ENCODE results near the gene AUP1. TPM values are rescaled to one million over a fixed set of nuclear protein-coding genes. Genes with fewer than 3 reads are reported as not detected.
"Not testable (repeated sequence)": the region's sequence is repeated elsewhere in the genome, so short reads cannot be mapped to it uniquely, and the experiment has no call there.

Gene AUP1
- total RNA-seq, 1 donor from 2014 or later, result 138 TPM

DNA sequence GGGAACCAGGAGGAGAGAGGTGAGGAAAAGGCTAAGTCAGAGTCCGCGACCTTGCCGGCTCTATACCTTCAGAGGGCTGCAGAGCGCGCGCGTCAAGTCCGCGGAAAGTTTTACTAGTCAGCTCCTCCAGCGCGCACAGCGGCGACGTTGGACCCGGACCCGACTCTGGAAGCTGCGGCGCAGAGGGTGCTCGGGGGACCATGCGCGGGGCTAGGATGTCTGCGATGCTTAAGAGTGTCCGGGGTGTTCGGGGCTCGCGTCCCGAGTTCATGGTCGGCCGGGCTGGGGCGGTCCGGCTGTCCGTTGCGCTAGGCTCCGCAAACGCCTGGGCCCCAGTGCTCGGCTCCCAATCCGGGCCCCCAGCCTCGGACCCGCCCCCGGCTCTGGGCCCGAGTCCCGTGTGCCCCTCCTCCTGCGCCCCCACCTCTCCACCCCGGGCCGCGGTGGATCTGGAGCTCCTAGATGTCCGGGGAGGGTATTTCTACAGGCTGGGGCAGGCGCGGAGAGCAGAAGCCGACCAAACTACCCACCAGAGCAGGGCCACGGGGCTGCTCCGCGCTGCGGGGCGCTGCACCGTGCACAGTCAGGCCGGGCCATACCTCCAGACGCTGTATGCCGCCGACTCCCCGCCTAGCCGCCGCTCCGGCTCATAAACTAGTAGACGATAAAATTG, 30.1 kb downstream of the AUP1 start, which contains the start of gene LBX2:
TSS of gene LBX2 (minus strand) at position 337 of the 673 bp plus-strand sequence. CDS start at position 271, 66 bp downstream.
- DNase-seq (ENCODE audit: low read depth in 2 of 2), result peak in 1 of 2 donors; percentile 18

DNA sequence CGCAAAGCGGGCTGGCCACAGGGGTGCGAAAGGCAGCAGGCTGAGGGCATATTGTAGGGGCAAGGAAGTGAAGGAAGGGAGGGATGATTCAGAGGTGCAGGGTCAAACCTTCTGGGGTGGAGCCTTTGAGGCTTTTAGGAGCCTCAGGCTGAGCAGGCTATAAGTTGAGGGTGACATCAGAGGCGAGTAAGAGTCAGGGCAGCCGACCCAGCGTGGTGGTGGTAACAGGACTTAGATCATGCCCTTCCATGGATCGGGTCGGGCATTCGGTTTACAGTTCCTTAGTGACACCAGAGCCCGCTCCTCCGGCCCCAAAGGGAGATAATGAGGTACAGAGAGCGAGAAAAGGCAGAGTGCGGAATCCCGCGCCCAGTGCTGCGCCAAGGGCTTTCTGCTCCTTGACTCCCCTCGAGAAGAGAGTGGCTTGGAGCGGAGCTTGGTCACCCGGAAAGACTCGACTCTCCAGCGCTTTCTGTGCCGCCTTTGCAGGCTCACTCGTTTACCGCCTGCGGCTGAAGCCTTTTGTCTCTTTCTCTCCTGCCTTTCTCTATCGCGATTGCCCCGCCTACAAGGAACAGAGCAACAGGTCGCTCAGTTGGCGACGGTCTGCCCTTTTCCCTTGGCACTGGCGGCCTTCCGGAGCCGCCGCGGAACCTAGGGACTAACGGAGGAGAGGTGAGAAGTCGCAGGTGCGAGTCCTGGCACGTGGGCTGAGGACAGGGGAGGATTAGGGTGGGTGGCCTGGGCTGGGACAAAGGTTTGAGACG, 30.8 kb downstream of the AUP1 start:
- peak in 1 of 2 donors; percentile 20 for DNase-seq (ENCODE audit: low read depth in 2 of 2)

DNA sequence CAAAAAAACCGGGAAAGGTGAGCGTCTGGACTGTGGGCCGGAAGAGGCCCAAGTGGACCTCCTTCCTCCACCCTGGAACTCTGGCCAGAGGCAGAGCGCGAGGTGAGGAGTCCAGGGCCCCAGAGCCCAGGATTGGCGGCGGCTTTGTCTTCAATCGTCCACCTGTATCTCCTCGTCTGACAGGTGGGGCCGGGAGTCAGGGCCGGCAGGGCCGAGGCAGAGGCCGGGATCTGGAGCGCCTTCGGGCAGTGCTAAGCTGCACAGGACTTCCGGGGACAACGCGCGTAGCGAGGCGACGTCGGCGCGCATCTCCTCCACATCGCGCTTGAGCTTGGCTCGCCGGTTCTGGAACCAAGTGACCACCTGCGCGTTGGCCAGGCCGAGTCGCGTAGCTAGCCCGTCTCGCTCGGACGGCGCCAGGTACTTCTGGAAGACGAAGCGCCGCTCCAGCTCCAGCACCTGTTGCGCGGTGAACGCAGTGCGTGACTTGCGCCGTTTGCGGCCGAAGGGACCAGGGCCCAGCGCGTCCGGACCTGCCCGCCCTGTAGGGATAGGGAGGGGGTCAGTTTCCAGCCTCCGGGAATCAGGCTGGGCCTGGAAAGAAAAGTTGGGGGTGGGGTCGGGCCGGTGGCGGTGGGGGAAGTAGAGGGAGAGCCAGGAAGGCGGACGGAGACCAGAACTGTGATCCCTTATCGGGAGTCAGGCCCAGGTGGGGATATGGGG, 31.6 kb downstream of the AUP1 start:
- peak in 1 of 2 donors; percentile 11 for DNase-seq (ENCODE audit: low read depth in 2 of 2)

DNA sequence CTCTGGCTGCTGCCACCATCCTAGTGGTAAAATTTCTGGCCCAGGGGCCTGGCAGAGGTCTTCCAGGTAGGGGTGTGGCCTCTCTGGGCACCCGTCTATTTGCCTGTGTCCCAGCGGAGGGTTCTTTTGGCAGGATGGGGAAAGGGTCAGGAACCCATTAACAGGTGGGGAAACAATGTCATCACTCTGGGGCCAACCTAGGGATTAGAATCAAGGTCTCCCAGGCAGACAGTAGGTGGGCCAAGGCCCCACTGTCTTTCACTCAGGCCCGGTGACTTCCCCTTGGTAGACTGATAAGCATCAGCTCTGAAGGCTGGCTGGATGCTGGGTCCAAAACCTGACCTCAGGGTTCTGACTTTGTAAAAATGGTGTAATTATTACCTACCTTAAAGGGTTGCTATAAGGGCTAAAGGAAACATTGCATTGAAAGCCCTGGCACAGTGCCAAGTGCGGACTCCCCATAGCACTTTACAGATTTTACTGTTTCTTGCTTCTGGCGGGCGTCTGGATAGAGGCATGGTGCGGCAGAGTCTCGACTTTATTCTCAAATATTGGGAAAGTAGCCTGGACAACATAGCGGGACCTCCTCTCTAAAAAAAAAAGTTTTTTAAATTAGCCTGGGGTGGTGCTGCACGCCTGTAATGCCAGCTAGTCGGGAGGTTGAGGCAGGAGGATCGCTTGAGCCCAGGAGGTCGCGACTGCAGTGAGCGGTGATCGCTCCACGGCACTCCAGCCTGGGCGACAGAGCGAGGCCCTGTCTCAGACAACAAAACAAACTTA, 32.3 kb downstream of the AUP1 start:
- DNase-seq (ENCODE audit: low read depth in 2 of 2), result no peak

DNA sequence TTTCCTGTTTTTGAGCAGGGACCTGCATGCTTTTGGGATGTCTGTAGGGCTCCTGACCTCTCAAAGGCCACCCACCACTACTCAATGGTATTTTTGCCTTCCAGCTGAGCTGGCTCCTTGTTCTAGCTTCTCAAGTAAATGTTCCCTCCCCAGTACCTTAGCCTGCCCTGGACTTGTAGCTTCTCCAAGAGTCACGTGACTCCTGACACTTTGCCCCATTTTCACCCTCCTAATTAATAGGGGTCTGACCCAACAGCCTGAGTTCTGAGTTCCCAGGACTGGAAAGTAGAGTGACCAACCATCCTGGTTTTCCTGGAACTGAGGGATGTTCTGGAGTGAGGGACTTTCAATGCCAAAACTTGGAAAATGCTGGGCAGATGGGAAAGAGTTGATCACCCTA, 34.1 kb downstream of the AUP1 start:
- no peak for DNase-seq (ENCODE audit: low read depth in 2 of 2)

DNA sequence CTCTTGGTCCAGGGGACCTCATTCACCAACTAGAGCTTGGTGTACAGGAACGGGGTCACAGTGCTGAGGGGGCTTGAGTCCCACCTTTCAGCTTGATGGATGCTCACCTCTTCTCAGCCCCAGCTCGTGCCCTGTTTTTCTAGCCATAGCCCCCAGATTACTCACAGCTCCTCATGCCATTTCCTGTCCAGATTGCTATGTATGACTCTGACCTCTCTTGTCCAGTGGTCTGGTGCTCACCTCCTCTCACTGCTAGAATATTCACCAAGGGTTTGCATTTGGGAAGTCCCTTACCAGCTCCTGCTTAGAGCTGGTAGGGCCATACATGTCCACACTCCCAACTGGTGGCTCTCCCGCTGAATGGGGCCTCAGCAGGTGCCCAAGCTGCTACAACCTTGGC, 36.0 kb downstream of the AUP1 start:
- no peak for DNase-seq (ENCODE audit: low read depth in 2 of 2)

DNA sequence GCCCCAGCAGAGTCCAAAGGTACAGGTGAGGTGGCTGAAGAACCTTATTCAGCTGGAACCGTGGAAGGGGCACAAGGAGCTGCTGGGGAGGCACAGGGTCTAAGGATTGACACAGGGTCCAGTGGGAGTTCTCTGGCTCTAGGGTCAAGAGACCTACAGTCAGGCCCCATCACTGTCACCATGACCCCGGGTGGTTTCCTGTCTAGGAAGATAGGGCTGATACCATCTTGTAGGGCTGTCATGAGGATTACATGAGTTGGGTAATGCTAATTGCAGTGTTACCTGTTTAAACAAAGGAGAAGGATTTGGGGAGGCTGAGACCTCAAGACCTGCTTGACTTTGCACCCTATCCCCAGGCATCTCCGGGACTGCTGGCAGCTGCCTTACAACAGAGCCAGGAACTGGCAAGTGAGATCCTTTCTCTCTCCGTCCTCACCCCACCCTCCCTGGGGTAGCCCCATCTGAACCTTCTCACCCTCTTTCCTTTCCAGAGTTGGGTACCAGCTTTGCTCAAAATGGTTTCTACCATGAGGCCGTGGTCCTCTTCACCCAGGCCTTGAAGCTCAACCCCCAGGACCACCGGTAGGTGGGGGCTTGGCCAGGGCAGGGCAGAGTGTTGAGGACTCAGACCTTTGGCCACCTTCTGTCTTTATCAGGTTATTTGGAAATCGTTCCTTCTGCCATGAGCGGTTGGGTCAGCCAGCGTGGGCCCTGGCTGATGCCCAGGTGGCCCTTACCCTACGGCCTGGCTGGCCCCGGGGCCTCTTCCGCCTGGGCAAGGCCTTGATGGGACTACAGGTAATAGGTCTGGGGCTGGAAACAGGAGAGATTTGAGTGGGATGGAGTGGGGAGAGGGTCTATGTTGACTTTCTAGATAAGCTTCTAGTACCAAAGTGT, 37.6 kb downstream of the AUP1 start:
- DNase-seq (ENCODE audit: low read depth in 2 of 2), result no peak

DNA sequence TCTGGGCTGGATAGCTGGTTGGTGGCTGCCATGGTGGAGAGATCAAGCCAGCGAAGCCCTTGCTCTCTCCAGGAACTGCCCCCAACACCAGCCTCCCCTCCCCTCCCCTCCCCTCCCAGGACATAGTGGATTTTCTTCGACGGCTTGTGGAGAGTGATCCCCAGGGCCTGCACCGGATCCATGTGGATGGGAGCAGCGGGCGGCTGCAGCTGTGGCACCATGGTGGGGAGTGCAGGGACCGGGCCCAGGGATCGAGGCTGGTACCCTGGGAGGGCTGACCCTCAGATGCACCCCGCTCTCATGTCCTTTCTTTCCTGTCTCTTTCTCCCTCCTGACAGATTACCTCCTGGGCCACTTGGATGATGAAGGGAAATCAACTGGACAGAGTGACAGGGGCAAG, 39.6 kb downstream of the AUP1 start:
- DNase-seq (ENCODE audit: low read depth in 2 of 2), result no peak

DNA sequence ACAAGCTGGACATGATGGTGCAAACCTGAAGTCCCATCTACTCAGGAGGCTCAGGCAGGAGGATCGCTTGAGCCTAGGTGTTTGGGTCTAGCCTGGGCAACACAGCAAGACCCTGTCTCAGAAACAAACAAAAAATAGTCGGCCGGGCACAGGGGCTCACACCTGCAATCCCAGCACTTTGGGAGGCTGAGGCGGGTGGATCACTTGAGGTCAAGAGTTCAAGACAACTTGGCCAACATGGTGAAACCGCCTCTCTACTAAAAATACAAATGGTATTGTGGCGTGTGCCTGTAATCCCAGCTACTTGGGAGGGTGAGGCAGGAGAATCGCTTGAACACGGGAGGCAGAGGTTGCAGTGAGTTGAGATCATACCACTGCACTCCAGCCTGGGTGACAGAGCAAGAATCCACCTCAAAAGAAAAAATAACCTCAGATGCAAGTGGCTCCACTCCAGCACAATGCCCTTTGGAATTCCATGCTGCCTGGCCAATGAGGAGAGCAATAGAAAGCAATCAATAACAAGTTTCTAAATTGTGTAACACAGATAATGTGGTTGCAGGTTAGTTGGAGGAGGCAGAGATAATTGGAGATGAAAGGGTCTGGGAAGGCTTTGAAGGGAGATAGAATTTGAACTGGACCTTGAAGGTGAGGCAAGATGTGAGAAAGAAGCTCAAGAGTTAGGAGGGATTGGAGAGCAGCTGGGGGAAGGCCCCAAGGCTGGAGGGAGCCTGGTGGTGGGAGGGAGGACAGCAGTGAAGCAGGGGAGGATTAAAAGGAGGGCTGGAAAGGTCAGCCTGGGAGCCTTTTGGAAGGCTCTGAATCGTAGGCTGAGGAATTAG, 40.6 kb downstream of the AUP1 start:
- DNase-seq (ENCODE audit: low read depth in 2 of 2), result no peak

DNA sequence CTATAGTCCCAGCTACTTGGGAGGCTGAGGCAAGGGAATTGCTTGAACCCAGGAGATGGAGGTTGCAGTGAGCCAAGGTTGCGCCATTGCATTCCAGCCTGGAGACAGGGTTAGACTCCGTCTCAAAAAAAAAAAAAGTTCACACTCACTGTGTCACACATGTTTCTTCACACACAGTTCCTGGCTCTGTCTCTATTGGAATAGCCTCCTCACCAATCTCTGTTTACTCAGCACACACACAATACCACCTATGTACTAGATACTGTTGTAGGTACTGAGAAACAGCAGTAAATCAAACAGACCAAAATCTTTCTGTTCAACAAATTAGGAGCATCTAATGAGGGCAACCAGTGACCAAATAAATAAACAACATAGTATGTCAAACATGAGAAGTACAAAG, 43.4 kb downstream of the AUP1 start:
- no peak for DNase-seq (ENCODE audit: low read depth in 2 of 2)

DNA sequence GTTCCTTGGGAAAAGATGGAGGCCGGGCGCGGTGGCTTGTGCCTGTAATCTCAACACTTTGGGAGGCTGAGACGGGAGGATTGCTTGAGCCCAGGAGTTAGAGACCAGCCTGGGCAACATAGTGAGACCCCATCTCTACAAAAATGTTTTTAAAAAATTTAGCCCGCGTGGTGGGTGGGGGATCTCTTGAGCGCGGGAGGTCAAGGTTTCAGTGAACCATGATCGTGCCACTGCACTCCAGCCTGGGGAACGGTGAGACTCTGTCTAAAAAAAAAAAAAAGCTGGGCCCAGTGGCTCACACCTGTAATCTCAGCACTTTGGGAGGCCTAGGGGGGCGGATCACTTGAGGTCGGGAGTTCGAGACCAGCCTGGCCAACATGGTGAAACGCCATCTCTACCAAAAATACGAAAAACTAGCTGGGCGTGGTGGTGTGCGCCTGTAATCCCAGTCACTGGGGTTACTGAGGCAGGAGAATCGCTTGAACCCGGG, 45.8 kb downstream of the AUP1 start:
- not testable (repeated sequence) for DNase-seq (ENCODE audit: low read depth in 2 of 2)

DNA sequence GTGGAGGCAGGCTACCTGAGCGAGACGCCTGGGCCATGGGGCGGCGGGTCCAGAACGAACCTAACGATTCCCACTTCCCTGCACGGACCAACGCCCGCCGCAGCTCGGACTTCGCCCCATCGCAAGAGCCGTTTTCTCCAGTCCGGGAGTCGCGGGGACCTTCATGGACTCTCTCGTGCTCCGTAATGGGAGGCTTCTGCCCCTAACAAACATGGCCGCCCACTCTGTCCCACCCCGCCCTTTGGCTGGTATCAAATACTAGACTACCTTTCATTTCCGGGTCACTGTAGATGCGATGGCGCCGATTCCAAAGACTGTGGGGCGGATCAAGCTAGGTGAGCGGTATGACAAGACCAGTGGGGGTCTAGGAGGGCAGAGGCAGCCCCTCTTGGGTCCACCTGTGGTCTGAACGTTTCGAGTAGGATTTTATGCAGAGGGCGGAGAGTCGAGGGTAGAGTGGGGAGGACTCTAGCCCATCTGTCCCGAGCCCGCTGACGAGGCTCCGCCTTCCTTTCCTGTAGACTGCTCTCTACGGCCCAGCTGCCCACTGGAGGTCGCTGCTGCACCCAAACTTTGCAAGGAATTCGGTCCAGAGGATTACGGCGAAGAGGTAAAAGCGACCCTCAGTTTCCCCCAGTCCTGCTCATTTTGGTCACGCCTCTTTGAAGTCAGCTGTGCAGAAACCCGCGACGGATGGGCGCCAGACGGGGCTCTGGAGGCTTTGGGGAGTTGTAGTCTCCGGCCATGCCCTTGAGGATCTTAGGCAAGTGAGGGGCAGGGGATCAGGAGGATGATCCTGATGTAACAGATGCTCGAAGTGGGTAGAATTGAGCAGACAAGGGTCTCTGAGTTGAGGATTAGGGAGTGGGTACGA, 46.5 kb downstream of the AUP1 start, which contains the start of the genes CCDC142 and TTC31:
TSS of gene CCDC142 (minus strand) at position 198 of the 874 bp plus-strand sequence. CDS start at position 37, 161 bp downstream.
TSS of gene TTC31 (plus strand) at position 281 of the 874 bp plus-strand sequence. CDS start at position 296, 15 bp downstream.
- peak; percentile 97 for DNase-seq (ENCODE audit: low read depth in 2 of 2)

DNA sequence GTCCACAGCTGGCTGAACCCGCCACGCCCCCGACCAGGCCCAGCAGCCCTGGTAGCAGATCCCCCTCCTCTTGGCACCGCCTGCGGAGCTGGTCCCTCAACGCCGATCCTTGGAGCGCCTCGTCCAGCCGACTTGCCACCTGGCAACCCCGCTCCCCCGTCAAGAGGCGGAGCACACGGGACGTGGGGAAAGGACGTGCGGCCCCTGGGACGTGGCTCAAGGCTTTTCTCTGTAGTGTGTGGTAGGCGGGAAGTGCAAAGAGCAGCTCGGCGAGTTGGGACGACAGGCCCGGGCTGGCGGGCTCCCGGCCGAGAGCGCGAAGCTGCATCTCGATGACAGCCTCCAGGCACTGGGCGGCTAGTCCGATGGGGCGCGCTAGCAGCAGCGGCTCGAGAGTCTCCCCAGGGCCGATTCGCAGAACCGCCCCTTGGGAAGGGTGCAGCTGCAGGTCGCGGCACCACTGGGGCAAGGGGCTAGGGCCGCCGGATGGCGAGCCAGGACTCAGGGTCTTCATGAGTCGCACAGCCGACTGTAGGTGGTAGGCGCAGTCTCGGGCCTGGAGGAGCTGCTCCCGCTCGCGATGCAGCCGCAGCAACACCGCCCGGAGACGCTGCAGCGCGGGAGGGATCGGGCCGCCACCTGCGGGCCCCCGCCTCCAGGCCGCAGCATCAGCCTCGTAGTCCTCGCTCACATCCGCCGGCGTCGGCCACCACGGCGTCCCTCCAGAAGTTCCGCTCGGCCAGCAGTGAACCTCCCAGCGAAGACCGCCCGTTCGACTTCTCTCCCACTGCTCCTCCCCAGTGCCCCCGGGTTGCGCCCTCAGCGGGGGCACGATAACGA, 47.3 kb downstream of the AUP1 start:
- DNase-seq (ENCODE audit: low read depth in 2 of 2), result peak; percentile 30 to 70

DNA sequence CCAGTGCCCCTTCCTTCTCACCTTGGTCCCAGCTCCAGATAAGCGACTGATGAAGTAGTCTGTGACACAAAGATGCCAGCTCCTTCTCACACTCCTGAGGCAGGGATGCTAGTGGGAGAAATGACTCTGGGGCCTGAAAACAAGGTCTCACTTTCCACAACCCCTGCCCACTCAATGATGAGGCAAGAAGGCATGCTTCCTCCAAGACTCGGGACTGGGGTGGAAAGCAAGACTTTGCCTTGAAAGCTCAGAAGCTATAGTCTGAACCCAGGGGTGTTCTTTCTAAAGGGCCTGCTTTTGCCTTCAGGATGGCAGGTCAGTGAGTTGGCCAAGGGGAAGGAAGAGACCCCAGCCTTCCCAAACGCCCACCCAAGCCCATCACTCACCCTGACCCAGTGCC, 48.1 kb downstream of the AUP1 start:
- DNase-seq (ENCODE audit: low read depth in 2 of 2), result no peak
